Upper lobe of left lung (tissue), 4 donors: Measurements from ENCODE around the gene CFAP74.

Source experiments
- EP300 ChIP-seq, 4 donors: sonication (generic); formaldehyde crosslinking; IDR thresholded peaks; one replicate each; pipeline ENCODE4 v1.5.1; 2017; ENCODE audit warnings: antibody characterized with exemption in 4 of 4, control low read depth in 2 of 4
- POLR2A ChIP-seq, 4 donors: fragments of 450-650 bp; IDR thresholded peaks; one replicate each; pipeline ENCODE4 v1.5.1; 2016 to 2017; ENCODE audit warnings: antibody characterized with exemption in 4 of 4, mild to moderate bottlenecking in 2 of 4
- POLR2AphosphoS5 ChIP-seq, 2 donors: sonication (generic); formaldehyde crosslinking; IDR thresholded peaks; one replicate each; pipeline ENCODE4 v1.5.1; 2017; ENCODE audit warnings: antibody characterized with exemption in 2 of 2
- TF ChIP-seq, protein P1 (sequence below), 6 experiments: fragments of 450-650 bp in 4 of 6; fragments of 200-600 bp in 2 of 6; sonication (generic) in 2 of 6; IDR thresholded peaks; one replicate each; pipeline ENCODE4 v1.5.1; 2016 to 2019; ENCODE audit warnings: antibody characterized with exemption in 6 of 6

DNA sequence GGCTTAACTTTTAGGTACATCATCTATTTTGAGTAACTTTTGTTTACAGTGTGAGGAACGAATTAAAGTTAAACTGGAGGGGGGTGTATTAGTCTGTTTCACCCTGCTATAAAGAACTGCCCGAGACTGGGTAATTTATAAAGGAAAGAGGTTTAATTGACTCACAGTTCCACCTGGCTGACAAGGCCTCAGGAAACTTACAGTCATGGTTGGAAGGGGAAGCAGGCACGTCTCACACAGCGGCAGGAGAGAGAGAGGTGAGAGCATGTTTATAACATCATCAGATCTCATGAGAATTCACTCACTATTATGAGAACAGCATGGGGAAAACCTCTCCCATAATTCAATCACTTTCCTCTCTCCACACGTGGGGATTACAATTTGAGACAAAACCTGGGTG is 52.6 kb downstream of the CFAP74 start:
- TF ChIP-seq, protein P1, sequence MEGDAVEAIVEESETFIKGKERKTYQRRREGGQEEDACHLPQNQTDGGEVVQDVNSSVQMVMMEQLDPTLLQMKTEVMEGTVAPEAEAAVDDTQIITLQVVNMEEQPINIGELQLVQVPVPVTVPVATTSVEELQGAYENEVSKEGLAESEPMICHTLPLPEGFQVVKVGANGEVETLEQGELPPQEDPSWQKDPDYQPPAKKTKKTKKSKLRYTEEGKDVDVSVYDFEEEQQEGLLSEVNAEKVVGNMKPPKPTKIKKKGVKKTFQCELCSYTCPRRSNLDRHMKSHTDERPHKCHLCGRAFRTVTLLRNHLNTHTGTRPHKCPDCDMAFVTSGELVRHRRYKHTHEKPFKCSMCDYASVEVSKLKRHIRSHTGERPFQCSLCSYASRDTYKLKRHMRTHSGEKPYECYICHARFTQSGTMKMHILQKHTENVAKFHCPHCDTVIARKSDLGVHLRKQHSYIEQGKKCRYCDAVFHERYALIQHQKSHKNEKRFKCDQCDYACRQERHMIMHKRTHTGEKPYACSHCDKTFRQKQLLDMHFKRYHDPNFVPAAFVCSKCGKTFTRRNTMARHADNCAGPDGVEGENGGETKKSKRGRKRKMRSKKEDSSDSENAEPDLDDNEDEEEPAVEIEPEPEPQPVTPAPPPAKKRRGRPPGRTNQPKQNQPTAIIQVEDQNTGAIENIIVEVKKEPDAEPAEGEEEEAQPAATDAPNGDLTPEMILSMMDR (IDR thresholded peaks at IDR 0.05) = no peak
- no peak for TF ChIP-seq POLR2AphosphoS5 (IDR thresholded peaks at IDR 0.05)
- no peak for TF ChIP-seq POLR2A (IDR thresholded peaks at IDR 0.05)
- TF ChIP-seq EP300 (IDR thresholded peaks at IDR 0.05) = no peak
